GM19099 (cell line): ENCODE results near the gene UAP1L1.

Source experiments
- POLR2A ChIP-seq: IDR thresholded peaks from 3 replicates; pipeline ENCODE4 v1.6.1; 2011; ENCODE audit warnings: low read depth; ENCODE audit not compliant: insufficient read length; ENCODE audit errors: extremely low read depth

UAP1L1 gene

GRCh38 chr9:137073992-137074399 is 3.3 kb upstream of the UAP1L1 start:
- no peak for TF ChIP-seq POLR2A

GRCh38 chr9:137074657-137075274 is 2.6 kb upstream of the UAP1L1 start:
- TF ChIP-seq POLR2A, result no peak

- TF ChIP-seq POLR2A, result no peak
Observed at GRCh38 chr9:137075275-137075775, 2.0 kb upstream of the UAP1L1 start.

- TF ChIP-seq POLR2A, result no peak
Observed at GRCh38 chr9:137076636-137077009, 694 bp upstream of the UAP1L1 start.

GRCh38 chr9:137077758-137078693 is 709 bp downstream of the UAP1L1 start:
- TF ChIP-seq POLR2A, result no peak

GRCh38 chr9:137078701-137079400 is 1.5 kb downstream of the UAP1L1 start:
- no peak for TF ChIP-seq POLR2A

- no peak for TF ChIP-seq POLR2A
Observed at GRCh38 chr9:137079401-137079787, 2.1 kb downstream of the UAP1L1 start.

- no peak for TF ChIP-seq POLR2A
Observed at GRCh38 chr9:137080260-137081122, 3.2 kb downstream of the UAP1L1 start.

- TF ChIP-seq POLR2A, result no peak
Observed at GRCh38 chr9:137082222-137082924, 5.1 kb downstream of the UAP1L1 start.

GRCh38 chr9:137082925-137083290 is 5.6 kb downstream of the UAP1L1 start:
- TF ChIP-seq POLR2A, result no peak

GRCh38 chr9:137083394-137084004 is 6.2 kb downstream of the UAP1L1 start:
- TF ChIP-seq POLR2A, result no peak

GRCh38 chr9:137084526-137084925 is 7.2 kb downstream of the UAP1L1 start:
- no peak for TF ChIP-seq POLR2A

- TF ChIP-seq POLR2A, result no peak
Observed at GRCh38 chr9:137085920-137086530, 8.7 kb downstream of the UAP1L1 start.
